ENCODE data around the gene SYT1.

SYT1 gene

GRCh38 chr12:79127271-79127751 lies 262.7 kb downstream of the SYT1 start:
- no peak for TF ChIP-seq CREB5 (CRISPR knock-in tag; IDR thresholded peaks at IDR 0.05; ENCODE audit: low read depth)
- no peak for TF ChIP-seq CSDC2 (CRISPR knock-in tag; IDR thresholded peaks at IDR 0.05)
- TF ChIP-seq TOX (CRISPR knock-in tag; IDR thresholded peaks at IDR 0.05; ENCODE audit: borderline replicate concordance): no peak
- no peak for TF ChIP-seq OSR1 (CRISPR knock-in tag; IDR thresholded peaks at IDR 0.05)
- TF ChIP-seq ZFP30 (CRISPR knock-in tag; IDR thresholded peaks at IDR 0.05): no peak
- no peak for TF ChIP-seq BACH2 (CRISPR knock-in tag; IDR thresholded peaks at IDR 0.05; ENCODE audit: borderline replicate concordance)
- TF ChIP-seq ARNTL (CRISPR knock-in tag; IDR thresholded peaks at IDR 0.05; ENCODE audit: borderline replicate concordance, low read depth): no peak
- TF ChIP-seq POU6F1 (CRISPR knock-in tag; IDR thresholded peaks at IDR 0.05; ENCODE audit: borderline replicate concordance, low read depth): no peak
- no peak for TF ChIP-seq ZNF8 (CRISPR knock-in tag; IDR thresholded peaks at IDR 0.05)
- TF ChIP-seq TSHZ2 (CRISPR knock-in tag; IDR thresholded peaks at IDR 0.05): no peak
- TF ChIP-seq TCF4 (CRISPR knock-in tag; IDR thresholded peaks at IDR 0.05; ENCODE audit: borderline replicate concordance): no peak
- no peak for TF ChIP-seq ZC3H10 (CRISPR knock-in tag; IDR thresholded peaks at IDR 0.05)
- no peak for TF ChIP-seq ZFP3 (CRISPR knock-in tag; IDR thresholded peaks at IDR 0.05)
- TF ChIP-seq ISL1 (CRISPR knock-in tag; IDR thresholded peaks at IDR 0.05): no peak
- no peak for TF ChIP-seq ESRRG (CRISPR knock-in tag; IDR thresholded peaks at IDR 0.05)
- ATAC-seq: no peak; the same call in 1 of the 3 replicates

- TF ChIP-seq ESRRG (CRISPR knock-in tag; IDR thresholded peaks at IDR 0.05): no peak
- no peak for TF ChIP-seq ARNTL (CRISPR knock-in tag; IDR thresholded peaks at IDR 0.05; ENCODE audit: borderline replicate concordance, low read depth)
- no peak for TF ChIP-seq RARB (CRISPR knock-in tag; IDR thresholded peaks at IDR 0.05)
- no peak for TF ChIP-seq TSHZ2 (CRISPR knock-in tag; IDR thresholded peaks at IDR 0.05)
- no peak for TF ChIP-seq GLIS3 (CRISPR knock-in tag; IDR thresholded peaks at IDR 0.05)
- TF ChIP-seq ZFP3 (CRISPR knock-in tag; IDR thresholded peaks at IDR 0.05): no peak
- ATAC-seq: no peak
Observed at GRCh38 chr12:79128956-79129355, 264.4 kb downstream of the SYT1 start.

- no peak for ATAC-seq
- TF ChIP-seq OSR1 (CRISPR knock-in tag; IDR thresholded peaks at IDR 0.05) (no peak), TCF4 (CRISPR knock-in tag; IDR thresholded peaks at IDR 0.05; ENCODE audit: borderline replicate concordance) (no peak), POU6F1 (CRISPR knock-in tag; IDR thresholded peaks at IDR 0.05; ENCODE audit: borderline replicate concordance, low read depth) (no peak), ESRRG (CRISPR knock-in tag; IDR thresholded peaks at IDR 0.05) (no peak), ZFP30 (CRISPR knock-in tag; IDR thresholded peaks at IDR 0.05) (no peak), ISL1 (CRISPR knock-in tag; IDR thresholded peaks at IDR 0.05) (no peak), CREB5 (CRISPR knock-in tag; IDR thresholded peaks at IDR 0.05; ENCODE audit: low read depth) (no peak), TSHZ2 (CRISPR knock-in tag; IDR thresholded peaks at IDR 0.05) (no peak)
Observed at GRCh38 chr12:79138872-79139271, 274.3 kb downstream of the SYT1 start.

Measured in SK-N-SH treated with all-trans-retinoic acid at 6 μM for 48 hours (cell line).